Activated CD8-positive, alpha-beta memory T cell treated with anti-CD3 and anti-CD28 coated beads for 1 hour (primary cell): Measurements from ENCODE around the gene SDHAF4.
"Not testable (repeated sequence)": the region's sequence is repeated elsewhere in the genome, so short reads cannot be mapped to it uniquely, and the experiment has no call there.

Source experiments
- DNase-seq, 2 donors: peaks; one replicate each; pipeline ENCODE4 v3.0.0-alpha.2; 2020; ENCODE audit warnings: low read depth in 1 of 2; ENCODE audit errors: extremely low read depth in 1 of 2

Gene SDHAF4

DNA sequence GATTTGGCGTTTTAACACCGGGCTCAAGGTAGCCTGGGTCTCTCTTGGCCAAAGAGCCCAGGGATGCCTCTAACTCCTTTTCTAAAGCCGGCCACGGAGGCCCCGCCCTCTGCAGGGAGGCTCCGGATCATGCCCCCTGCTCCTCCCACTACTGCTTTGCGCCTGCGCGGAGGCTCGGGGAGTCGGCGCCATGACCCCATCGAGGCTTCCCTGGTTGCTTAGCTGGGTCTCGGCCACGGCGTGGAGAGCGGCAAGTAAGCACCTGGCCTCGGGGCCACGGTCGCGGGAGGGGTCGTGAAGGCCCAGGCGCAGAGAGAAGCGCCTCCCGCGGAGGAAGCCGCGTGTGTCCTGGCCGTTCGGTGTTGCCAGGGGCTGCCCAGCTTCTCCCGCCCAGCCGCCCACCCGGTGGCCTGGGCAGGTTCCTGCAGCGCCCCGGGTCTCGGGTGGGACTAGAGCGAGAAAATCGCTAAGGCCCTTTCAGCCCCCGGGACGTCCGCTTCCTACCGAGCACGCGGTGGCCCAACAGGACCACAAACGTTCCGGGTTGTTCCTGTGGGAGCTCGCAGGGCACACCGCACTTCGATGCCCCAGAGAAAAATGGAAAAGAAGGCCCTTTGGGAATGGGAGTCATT is at the start of gene SDHAF4:
Gene SDHAF4, plus strand, starts transcription at position 180 of the 632 bp plus-strand sequence. Its CDS starts 11 bp downstream, at position 191.
- peak; percentile 84 to 94 for DNase-seq

DNA sequence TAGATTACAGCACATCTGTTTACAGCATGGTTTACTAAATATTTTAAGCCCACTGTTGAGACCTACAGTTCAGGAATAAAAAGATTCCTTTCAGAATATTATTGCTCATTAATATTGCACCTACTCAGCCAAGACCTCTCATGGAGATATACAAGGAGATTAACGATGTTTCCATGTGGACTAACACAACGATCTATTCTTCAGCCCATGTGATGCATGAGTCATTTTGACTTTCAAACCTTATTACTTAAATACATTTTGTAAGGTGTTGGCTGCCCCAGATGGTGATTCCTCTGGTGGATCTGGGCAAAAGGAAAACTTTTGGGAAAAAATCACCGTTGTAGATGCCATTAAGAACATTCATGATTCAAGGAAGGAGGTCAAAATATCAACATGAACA is 48.0 kb upstream of the SDHAF4 start:
- DNase-seq, result no peak

DNA sequence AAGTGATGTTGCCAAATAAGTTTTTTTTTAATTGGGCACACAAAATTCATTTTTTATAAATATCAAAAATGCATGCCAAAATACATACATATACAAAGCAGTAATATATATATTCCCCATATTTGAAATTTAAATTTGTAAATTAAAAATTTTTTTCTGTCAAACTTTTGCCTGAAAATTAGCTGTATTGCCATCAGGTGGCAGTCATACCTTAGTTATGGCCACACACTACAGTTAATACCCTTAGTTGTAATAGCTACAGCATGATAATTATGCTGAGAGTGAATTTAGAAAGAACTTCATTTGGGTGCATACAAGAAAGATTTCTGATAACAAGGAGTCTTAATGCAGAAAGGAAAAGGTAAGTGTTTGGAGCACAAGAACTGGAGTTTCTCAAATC is 46.2 kb upstream of the SDHAF4 start:
- no peak for DNase-seq

DNA sequence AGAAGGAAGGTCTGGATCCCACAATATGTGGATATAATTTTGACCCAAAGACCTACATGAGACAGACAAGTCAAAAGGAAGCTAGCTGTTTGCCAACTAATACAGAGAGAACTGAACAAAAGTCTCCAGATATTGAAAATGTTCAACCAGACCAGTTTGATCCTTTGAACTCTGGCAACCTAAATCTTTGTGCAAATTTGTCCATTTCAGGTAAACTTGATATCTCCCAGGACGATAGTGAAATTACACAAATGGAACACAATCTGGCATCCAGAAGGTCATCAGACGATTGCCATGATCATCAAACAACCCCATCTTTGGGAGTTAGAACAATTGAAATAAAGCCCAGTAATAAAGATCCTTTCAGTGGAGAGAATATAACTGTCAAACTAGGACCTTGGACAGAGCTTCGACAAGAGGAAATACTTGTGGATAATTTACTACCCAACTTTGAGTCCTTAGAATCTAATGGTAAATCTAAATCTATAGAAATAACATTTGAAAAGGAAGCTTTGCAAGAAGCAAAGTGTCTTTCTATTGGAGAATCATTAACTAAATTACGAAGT is 41.9 kb upstream of the SDHAF4 start:
- no peak for DNase-seq

DNA sequence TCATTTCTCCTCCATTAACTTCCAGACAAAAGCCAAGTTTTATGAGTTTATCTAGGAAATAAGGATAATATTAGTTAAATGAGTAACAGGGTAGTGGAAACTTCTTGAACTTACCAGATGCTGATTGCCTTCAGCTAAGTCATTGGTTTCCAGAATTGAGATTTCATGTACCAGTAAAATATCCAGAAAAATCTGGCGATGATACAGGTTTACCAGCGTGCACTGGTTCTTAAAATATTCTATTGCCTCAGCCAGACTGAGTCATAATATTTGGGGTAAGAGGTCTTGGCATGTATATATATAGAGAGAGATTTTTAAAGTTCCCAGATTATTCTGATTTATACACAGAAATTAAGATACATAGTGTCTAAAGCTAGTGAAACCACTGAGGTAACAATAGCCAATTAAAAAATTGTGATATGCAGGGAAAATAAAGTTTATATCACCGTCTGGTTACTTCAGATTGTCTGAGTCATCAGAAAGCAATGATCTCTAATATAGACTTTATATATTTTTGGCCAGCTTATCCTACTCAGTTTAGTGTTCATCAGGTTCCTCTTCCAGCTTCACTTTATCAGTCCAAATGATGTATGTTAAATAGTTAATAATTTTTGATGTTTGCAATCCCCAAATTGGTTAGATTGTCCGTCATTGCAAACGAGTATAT is 39.5 kb upstream of the SDHAF4 start:
- DNase-seq, result no peak

DNA sequence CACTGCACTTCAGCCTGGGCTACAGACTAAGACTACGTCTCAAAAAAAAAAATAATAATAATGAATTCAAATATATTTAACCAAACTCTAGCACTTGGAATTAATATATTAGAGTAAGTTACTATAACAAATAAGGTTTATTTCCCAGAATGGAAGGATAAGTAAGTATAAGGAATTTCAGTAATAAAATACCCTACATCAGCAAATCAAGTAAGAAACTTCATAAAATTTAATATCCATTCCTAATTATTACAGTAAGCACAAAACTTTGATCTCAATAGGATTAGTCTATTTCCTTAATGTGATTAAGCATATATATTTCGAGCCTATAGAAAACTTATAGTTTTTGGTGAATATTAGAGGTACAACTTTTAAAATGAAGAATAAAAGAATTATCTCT is 36.7 kb upstream of the SDHAF4 start:
- DNase-seq, result no peak

DNA sequence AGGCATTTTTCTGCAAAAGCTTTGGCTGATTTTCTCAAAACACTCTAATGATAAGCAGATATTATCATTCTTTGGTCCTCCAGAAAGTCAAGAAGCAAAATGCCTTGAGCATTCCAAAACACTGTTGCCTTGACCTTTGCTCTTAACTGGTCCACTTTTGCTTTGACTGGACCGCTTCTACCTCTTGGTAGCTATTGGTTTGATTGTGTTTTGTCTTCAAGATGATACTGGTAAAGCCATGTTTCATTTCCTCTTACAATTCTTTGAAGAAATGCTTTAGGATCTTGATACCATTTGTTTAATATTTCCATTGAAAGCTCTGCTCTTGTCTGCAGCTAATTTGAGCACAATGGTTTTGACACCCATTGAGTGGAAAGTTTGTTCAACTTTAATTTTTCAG is 35.6 kb upstream of the SDHAF4 start:
- DNase-seq, result no peak

DNA sequence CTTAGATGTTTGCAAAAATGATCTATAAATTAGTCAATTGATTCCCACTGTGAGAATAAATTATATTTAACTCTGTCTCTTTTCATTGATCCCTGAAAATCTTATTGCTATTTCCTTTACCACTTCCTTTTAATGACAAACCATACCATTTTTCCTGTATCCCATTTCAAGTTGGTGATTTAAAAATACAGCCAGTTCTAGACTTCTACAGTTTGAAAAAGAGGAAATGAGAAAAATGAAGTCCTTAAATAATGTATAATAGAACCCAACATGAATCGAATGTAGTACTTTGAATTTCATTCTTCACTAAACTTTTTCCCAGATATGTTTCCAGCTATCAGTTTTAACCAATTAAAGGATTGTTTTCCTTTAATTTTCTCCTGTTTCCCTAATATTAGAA is 29.5 kb upstream of the SDHAF4 start:
- DNase-seq, result no peak

DNA sequence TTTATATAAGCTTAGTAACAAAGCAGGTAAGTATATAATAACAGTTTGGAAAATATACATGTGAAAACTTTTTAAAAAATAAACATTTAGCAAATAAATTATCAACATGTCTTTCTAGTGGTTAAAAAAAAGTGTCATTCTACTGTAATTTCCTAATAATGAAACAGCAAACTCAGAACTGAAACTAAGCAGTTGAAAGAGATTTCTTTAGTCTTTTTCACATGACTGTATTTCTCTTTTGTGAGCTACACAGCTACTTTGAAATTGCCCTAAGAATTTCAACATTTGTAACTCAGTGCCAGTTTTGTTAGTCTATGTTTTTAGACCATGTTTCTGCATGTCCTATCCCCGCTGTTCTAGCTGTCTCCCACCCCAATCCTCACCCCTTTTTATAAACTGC is 28.4 kb upstream of the SDHAF4 start:
- DNase-seq, result no peak

DNA sequence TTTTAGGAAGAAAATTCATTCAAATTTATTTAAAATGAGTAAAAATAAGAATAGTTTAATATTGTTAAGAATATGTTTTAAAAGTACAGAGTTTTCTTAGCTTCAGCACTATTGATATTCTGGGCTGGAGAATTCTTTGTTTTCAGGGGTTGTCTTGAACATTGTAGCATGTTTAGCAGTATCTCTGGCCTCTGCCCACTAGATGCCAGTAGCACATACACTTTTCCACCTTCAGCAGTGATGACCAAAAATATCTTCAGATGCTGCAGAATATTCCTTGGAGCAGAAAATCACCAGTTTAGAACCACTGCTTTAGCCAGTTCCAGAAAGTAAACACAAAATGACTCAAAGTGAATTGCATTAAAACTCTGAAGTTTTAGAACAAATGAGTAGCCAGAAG is 19.4 kb upstream of the SDHAF4 start:
- DNase-seq, result no peak

DNA sequence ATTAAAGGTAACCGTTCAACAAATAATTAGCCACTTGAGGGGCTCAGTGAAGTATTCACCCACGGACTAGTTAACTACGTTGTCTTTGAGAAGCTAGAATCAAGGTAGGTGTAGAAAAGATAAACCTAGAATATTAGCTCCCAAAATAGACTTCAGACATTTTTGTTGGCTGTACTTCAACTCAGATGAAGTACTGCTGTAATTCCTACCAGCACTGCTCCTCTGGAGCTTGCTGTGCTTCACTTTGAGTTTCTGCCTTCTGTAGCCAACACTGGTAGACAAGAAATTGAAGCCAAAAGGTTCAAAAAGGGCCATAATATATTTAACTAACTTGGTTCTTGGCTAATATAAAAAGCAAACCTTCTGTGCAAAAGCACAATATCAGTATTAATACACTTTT is 18.8 kb upstream of the SDHAF4 start:
- no peak for DNase-seq

DNA sequence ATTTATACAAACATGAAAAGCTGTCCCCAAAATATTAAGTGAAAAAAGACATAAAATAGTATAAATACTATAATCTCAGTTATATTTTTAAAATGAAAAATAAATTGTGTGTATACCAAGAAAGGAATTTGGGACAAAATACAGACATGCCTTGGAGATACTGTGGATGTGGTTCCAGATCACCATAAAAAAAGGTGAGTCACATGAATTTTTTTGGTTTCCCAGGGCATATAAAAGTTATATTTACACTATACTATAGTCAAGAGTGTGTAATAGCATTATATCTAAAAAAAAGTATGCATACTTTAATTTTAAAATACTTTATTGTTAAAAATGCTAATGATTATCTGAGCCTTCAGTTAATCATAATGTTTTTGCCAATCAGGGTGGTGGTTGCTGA is 17.4 kb upstream of the SDHAF4 start:
- no peak for DNase-seq

DNA sequence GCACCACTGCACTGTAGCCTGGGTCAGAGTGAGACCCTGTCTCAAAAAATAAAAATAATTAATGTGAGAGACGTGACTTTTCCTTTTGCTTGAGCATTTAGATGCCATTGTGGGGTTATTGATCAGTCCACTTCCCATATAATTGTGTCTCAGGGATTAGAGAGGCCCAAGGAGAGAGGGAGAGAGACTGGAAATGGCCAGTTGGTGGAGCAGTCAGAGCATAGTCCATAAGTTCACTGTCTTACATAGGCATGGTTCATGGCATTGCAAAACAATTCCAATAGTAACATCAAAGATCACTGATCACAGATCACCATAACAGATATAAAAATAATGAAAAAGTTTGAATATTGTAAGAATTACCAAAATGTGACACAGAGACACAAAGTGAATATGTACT is 15.2 kb upstream of the SDHAF4 start:
- DNase-seq, result no peak

DNA sequence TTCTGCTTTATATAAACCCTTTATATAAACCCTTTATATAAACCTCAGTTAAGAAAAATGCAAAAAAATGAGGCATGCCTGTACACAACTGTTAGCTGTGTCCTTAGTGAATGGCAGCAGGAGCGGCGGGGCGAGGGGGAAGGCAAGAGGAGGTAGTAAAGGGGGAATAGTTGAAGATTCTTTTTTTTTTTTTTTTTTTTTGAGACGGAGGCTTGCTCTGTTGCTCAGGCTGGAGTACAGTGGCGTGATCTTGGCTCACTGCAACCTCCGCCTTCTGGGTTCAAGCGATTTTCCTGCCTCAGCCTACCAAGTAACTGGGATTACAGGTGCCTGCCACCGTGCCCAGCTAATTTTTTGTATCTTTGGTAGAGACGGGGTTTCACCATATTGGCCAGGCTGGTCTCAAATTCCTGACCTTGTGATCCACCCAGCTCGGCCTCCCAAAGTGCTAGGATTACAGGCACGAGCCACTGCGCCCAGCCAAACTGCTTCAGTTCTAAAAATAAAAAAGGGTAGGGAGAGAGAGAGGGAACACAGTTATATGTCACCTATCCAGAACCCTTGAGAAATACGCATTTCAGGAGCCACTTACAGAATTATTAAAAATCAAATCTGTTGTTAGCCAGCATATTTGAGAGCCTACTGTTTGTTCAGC is 14.3 kb upstream of the SDHAF4 start:
- not testable (repeated sequence) for DNase-seq

DNA sequence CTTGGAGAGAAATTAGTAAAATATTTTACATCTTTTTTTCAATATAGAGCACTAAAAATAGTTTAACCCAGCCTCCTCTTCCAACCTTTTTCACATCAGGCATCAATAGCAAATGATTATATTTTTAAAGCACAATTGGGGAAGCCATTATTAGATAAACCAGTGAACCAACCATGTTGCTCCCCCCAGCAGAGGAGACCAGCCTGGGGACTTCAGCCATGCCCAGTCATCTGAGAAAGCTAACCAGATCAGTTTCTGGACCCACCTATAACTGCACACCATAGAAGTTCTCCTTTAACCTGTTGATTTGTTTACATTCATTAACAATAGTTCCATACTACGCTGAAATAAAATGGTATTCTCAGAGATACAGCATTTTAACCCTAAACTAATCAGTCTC is 13.8 kb upstream of the SDHAF4 start:
- no peak for DNase-seq

DNA sequence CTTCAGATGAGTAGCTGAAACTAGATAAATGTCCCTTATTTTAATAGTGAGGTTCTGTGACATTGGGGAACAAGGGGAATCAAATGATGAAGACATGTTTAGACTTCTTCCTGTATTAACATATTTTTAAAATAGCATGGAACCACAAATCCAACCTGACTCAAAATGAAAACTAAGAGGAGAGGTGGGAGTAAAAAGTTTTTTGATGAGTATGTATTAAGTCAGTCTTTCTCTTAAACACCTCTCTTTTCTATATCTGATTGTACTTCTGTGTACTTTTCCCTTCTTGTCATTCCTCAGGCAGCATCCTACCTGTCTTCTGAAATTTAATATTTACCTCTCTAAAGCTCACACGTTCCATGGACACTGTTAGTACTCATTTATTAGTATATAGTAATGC is 8.7 kb upstream of the SDHAF4 start:
- DNase-seq, result no peak

DNA sequence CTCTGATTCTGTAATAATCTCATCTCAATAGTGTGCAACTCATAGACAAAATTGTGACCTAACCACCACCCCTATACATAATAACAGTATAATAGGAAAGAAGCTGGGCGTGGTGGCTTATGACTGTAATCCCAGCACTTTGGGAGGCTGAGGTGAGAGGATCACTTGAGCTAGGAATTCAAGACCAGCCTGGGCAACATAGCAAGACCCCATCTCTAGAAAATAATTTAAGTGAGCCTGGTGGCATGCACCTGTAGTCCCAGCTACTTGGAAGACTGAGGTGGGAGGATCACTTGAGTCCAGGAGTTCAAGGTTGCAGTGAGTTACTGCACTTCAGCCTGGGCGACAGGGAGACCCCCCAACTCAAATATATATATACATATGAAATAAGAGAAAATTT is 4.3 kb upstream of the SDHAF4 start:
- not testable (repeated sequence) for DNase-seq

DNA sequence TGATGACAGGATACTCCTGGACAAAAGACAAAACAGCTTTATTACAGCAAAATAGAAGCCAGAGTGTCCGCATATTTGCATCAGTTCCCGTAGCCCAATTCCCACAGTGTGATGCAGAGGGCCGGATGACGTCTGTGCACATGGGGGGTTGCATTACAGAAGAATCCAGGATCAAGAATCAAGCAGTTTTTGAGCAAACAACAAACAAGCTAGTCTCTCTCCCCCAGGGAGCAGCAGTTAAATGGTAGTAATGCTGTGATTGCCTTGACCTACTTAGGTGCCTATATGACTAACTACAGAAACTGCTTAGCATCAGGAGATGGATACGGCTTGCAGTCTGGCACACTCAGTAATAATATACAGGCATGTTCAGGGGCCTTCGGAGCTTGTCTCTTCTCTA is 3.2 kb upstream of the SDHAF4 start:
- no peak for DNase-seq

DNA sequence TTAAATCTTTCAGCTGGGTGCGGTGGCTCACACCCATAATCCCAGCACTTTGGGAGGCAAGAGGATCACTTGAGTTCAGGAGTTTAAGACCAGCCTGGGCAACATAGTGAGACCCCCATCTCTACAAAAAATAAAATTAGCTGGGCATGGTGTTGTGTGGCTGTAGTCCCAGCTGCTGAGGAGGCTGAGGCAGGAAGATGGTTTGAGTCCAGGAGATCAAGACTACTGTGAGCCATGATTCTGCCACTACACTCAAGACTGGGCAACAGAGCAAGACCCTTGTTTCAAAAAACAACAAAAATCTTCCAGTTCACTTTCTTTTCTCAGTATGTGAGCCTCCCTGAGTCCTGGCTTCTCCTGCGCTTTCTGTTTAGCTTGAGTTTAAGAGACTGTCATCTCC is 7.9 kb downstream of the SDHAF4 start:
- no peak for DNase-seq

DNA sequence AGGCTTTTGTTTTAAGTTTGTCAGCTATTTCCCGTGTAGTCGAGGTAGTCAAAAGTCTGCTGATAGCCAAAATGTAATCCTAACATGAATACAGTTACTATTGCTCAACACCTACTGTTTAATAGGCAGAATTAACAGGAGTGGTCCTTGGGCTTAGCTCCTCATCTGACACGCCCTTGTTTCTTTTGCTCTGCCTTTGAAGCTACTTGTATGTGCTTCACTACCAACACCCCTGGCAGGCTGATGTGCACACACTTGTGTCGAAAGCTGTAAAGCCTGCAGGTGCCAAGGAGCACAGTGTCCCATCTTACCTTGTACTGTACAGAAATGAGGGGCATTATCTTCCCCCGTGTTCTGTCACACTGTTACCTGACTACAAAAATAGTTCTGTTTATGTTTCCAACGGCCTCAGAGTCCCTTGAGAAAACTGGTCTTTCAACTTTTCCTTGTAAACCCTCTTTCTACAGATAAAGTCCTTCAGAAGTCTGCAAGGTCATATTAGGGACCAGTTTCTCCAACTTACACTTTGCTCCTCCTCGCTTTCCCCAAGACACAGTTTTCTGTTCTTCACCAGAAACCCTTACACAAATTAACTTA is 9.3 kb downstream of the SDHAF4 start:
- DNase-seq, result no peak

DNA sequence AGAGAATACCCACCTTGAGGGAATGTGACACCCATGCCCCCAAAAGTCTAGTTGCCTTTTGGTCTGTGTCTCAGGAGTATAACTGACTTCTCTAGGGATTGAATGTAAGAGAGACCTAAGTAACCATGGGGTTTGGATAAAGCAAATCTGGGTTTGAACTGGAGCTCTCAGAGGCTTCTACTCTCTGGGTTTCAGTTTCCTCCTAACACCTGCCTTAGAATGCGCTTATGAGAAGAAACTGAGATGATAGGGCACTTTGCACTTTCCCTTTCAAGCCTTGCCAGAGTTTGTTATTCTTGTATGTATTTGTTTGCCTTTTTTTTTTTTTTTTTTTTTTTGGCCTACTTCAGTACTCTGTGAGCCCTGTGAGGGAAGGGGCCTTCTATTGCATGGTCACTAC is 19.4 kb downstream of the SDHAF4 start:
- no peak for DNase-seq

DNA sequence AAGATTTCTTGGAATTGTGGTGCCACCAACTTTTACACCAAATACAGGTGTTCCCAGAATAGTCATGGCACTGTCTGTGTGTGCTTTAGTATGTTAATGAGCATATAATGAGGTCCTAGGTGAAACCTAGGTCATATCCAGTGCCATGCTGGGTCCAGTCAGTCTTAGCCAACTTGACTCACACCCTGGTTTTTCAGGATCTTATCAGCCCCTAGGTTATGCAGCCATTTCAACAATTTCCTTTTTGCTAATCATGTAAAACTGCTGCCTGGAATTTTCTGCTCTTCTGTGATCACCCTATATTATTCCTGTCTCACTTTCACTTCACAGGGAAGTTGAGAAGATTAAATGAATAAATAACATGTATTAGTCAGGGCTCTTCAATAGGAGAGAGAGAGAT is 23.7 kb downstream of the SDHAF4 start:
- DNase-seq, result no peak
